HepG2 (cell line): ENCODE results near the gene RMND5A. TPM values are rescaled to one million over a fixed set of nuclear protein-coding genes. Genes with fewer than 3 reads are reported as not detected.
"Not testable (repeated sequence)": the region's sequence is repeated elsewhere in the genome, so short reads cannot be mapped to it uniquely, and the experiment has no call there.

Experiments
- ATAC-seq: fragments of 200-7000 bp; cut with Tn5 transposase; 3 replicates; pipeline ENCODE4 v1.9.1; 2020; ENCODE audit warnings: mild to moderate bottlenecking, moderate library complexity
- BruUV-seq: library from RNA; stranded (reverse); fragments of 400-500 nt; replicated peaks from 2 replicates; lab custom pipeline; 2021; lab: Mats Ljungman, UMichigan
- CTCF ChIA-PET: fragments of 300-600 bp; formaldehyde crosslinking; extraction: SDS; loops from one replicate; lab custom pipeline; 2021; ENCODE audit warnings: low total read pairs, inconsistent platforms, low intra/inter-chr PET ratio; lab: Yijun Ruan, JAX
- POLR2A ChIA-PET: fragments of 350-600 bp; sonication (Branson Sonifier 250); formaldehyde crosslinking; loops from one replicate; lab custom pipeline; 2020; ENCODE audit warnings: antibody characterized with exemption, inconsistent platforms; lab: Yijun Ruan, JAX
- DNase-seq: peaks from one replicate; pipeline ENCODE4 v3.0.0-alpha.2; 2015; ENCODE audit warnings: low spot score
- FAIRE-seq: peaks from 3 replicates; lab custom pipeline; 2011; peaks lifted over from hg19 to GRCh38; lab: Jason Lieb, UNC
- H2AFZ ChIP-seq: one replicate; pipeline ENCODE4 v1.6.1; 2011; ENCODE audit warnings: low read length, inconsistent platforms
- H3K27ac ChIP-seq: fragments of 300-600 bp; 3 replicates; pipeline ENCODE4 v1.8.0; 2011; ENCODE audit warnings: mixed run types, mild to moderate bottlenecking, mixed read lengths, low read length, inconsistent platforms; ENCODE audit not compliant: insufficient read depth; ENCODE audit errors: extremely low read length
- H3K27me3 ChIP-seq, 2 experiments: fragments of 200-600 bp in 1 of 2; 2 replicates in 1 of 2; 3 replicates in 1 of 2; pipeline versions ENCODE4 v1.6.0 to v1.8.0; 2011; ENCODE audit warnings: low read length in 2 of 2, mild to moderate bottlenecking in 2 of 2, moderate library complexity in 2 of 2, inconsistent platforms in 1 of 2; ENCODE audit not compliant: insufficient read depth in 2 of 2, control insufficient read depth in 1 of 2
- H3K36me3 ChIP-seq, 2 experiments: fragments of 200-600 bp in 1 of 2; replicated peaks in 1 of 2; 2 replicates in 1 of 2; 3 replicates in 1 of 2; pipeline versions ENCODE4 v1.5.1 to v1.8.0; 2011; ENCODE audit warnings: low read length in 2 of 2, inconsistent platforms in 1 of 2; ENCODE audit not compliant: insufficient read depth in 2 of 2, control insufficient read depth in 1 of 2
- H3K4me1 ChIP-seq: 2 replicates; pipeline ENCODE4 v1.5.1; 2012; ENCODE audit warnings: low read length, inconsistent platforms; ENCODE audit not compliant: insufficient read depth
- H3K4me2 ChIP-seq: 2 replicates; pipeline ENCODE4 v1.6.0; 2011; ENCODE audit warnings: low read depth, low read length, inconsistent platforms
- H3K4me3 ChIP-seq, 3 experiments: fragments of 200-600 bp in 1 of 3; sonication (generic), shearing (Covaris generic) in 1 of 3; replicated peaks in 1 of 3; 2 replicates each; pipeline ENCODE4 v1.5.1; 2011 to 2016; ENCODE audit warnings: low read length in 3 of 3, inconsistent platforms in 2 of 3, low read depth in 2 of 3, mild to moderate bottlenecking in 2 of 3, control low read depth in 1 of 3, mixed read lengths in 1 of 3; ENCODE audit not compliant: insufficient read depth in 1 of 3
- H3K79me2 ChIP-seq: one replicate; pipeline ENCODE4 v1.6.1; 2011; ENCODE audit warnings: low read length, inconsistent platforms; ENCODE audit not compliant: insufficient read depth
- H3K9ac ChIP-seq: 2 replicates; pipeline ENCODE4 v1.6.0; 2011; ENCODE audit warnings: mild to moderate bottlenecking, low read depth, low read length, inconsistent platforms; ENCODE audit not compliant: insufficient read depth
- H3K9me3 ChIP-seq: 2 replicates; pipeline ENCODE4 v1.5.1; 2012; ENCODE audit warnings: mild to moderate bottlenecking, low read length
- H4K20me1 ChIP-seq: 2 replicates; pipeline ENCODE4 v1.6.0; 2011; ENCODE audit warnings: inconsistent platforms, mild to moderate bottlenecking, low read length, moderate library complexity; ENCODE audit not compliant: insufficient read depth
- WGBS: methylation state at CpG from one replicate; pipeline ENCODE4 v1.1.6; 2017; ENCODE audit warnings: low lambda C conversion rate; 5-methylcytosine and 5-hydroxymethylcytosine counted together
- in situ Hi-C: cut with HindIII; loops from 2 replicates; pipeline ENCODE4 v1.10.0; 2017; ENCODE audit warnings: low pct_unique_long_range_greater_than_20kb; ENCODE audit not compliant: extremely low pct_ligation_motif_present
- intact Hi-C: fragments of 100-400 bp; cut with micrococcal nuclease; formaldehyde crosslinking; loops from one replicate; pipeline ENCODE4 v1.10.0; 2022; ENCODE audit not compliant: unreplicated experiment
- polyA plus RNA-seq, 8 experiments: library from polyadenylated mRNA; depleted of rRNA in 3 of 8; stranded (reverse) in 7 of 8; unstranded in 1 of 8; fragments of >200 nt; fragmentation: Illumina TruSeq in 4 of 8; extraction: Trizol in 4 of 8; gene quantifications; 2 replicates each; pipeline versions ENCODE4 v1.2.1 to v1.2.3, GENCODE V29; 2011 to 2016; ENCODE audit warnings: low read depth in 4 of 8, missing spikeins in 1 of 8, mixed read lengths in 1 of 8; ENCODE audit not compliant: insufficient read depth in 1 of 8
- total RNA-seq, 5 experiments: library from RNA; depleted of rRNA; stranded (reverse); fragments of >200 nt; fragmentation: Illumina TruSeq; extraction: Trizol; gene quantifications; 2 replicates each; pipeline ENCODE4 v1.2.3, GENCODE V29; 2016; ENCODE audit warnings: low read depth in 1 of 5

RMND5A gene
- total and polyA plus RNA-seq, 2 of the 13 experiments (the other 11 are each of a cell fraction or from before 2014, with no cell fraction given) = 31.0 to 66.4 TPM

DNA sequence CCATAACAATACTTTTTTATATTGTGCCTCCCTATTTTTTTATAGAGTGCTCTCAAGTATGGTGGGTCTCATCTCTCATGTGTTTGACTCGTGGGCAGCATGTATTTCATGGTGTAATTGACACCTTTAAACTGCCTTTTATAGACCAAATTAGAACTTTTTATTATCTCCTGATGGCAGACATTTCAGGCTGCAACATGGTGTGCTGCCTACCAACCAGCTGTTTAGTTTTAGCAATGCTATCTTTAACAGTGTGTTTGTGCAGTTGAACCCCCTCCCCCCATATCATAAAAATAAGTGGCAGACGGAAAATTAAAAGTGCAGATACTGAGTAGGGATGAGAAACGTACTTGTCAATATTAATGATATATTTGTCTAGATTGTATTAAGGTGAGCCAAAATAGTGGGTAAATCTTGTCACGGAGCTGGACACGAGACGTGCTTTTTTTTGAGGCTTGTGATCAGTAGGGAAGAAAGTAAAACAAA lies 12.0 kb downstream of the RMND5A start:
- H3K4me2 ChIP-seq, H3K36me3 ChIP-seq, H3K4me1 ChIP-seq, H3K9me3 ChIP-seq, CTCF ChIA-PET, H3K9ac ChIP-seq, DNase-seq, in situ Hi-C loops, H2AFZ ChIP-seq, ATAC-seq, intact Hi-C loops, FAIRE-seq, H3K79me2 ChIP-seq, H3K27ac ChIP-seq, H3K27me3 ChIP-seq, BruUV-seq, H3K4me3 ChIP-seq, POLR2A ChIA-PET, H4K20me1 ChIP-seq: not testable (repeated sequence)
- 92% methylated on average over 5 of the region's 6 CpGs for WGBS

DNA sequence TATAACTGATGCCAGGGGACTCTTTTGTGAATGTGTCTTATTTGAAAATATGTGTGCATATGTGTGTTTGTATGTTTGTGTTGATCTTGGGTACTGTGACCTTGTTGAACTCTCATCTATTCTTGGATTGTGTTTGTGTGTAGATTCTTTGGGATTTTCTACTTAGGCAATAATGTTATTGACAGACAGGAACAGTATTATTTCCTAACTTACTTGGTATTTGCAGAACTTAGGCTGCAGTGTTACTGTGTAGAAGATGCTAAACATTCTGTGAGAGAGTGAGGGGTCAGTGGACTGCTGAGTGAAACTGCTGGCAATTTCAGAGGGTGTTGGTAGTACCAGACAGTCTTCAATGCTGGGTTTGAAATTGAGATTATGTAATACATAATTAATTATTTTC lies 12.7 kb downstream of the RMND5A start:
- POLR2A ChIA-PET, H3K4me1 ChIP-seq, DNase-seq, H3K27me3 ChIP-seq, H3K4me3 ChIP-seq, H3K36me3 ChIP-seq, H2AFZ ChIP-seq, H3K9me3 ChIP-seq, H3K9ac ChIP-seq, intact Hi-C loops, H3K4me2 ChIP-seq, BruUV-seq, in situ Hi-C loops, FAIRE-seq, H4K20me1 ChIP-seq, H3K27ac ChIP-seq, CTCF ChIA-PET: not testable (repeated sequence)
- peak; percentile 77 for ATAC-seq
- peaks cover 11% of the 10 kb centered on the region for H3K79me2 ChIP-seq

DNA sequence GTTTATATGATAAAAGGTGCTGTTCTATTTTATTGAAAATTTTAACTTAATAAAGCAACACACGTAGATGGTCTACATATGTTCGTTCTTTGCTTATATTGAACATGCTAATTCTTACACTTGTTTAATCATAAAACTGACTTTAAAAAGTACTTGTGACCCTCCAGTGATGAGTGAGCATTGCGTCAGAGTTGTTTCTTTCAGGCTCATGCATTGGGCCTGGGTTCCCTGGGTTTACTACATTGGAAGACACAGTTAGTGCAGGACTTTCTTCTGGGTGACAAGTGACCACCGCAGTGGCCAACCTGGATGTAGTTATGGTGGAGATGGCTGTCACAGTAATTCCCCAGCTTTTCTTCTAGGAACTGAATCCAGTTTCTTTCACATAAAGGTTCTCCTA lies 13.4 kb downstream of the RMND5A start:
- H3K9ac ChIP-seq, H3K79me2 ChIP-seq, intact Hi-C loops, BruUV-seq, H3K4me3 ChIP-seq, H3K27ac ChIP-seq, H3K27me3 ChIP-seq, in situ Hi-C loops, H3K36me3 ChIP-seq, CTCF ChIA-PET, H3K9me3 ChIP-seq, H2AFZ ChIP-seq, DNase-seq, H3K4me1 ChIP-seq, H3K4me2 ChIP-seq, ATAC-seq, POLR2A ChIA-PET, FAIRE-seq, H4K20me1 ChIP-seq: not testable (repeated sequence)
- 87% methylated on average over 2 of the region's 4 CpGs for WGBS

DNA sequence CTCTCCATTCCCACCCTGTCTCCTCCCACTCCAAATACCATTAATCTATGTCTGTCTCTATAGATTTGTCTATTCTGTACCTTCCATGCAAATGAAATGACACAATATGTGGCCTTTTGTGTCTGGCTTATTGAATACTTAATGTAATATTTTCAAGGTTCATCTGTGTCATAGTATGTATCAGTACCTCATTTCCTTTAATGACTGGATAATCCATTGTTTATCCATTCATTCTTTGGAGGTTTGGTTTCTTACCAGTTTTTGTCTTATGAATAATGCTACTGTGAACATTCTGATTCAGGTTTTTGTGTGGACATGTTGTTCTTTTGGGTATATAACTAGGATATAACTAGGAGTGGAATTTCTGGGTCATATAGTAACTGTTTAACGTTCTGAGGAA lies 14.8 kb downstream of the RMND5A start:
- H3K4me2 ChIP-seq, H3K9ac ChIP-seq, H3K27me3 ChIP-seq, BruUV-seq, H2AFZ ChIP-seq, H3K79me2 ChIP-seq, DNase-seq, H3K36me3 ChIP-seq, in situ Hi-C loops, POLR2A ChIA-PET, ATAC-seq, intact Hi-C loops, H3K27ac ChIP-seq, CTCF ChIA-PET, H3K9me3 ChIP-seq, H4K20me1 ChIP-seq, FAIRE-seq, H3K4me1 ChIP-seq, H3K4me3 ChIP-seq: not testable (repeated sequence)
- no CpG with 5 or more reads among the region's 1 CpG for WGBS
